HuH-7.5 (cell line): Measurements from ENCODE around the gene NUDT17.

Source experiments
- DNase-seq: peaks from one replicate; pipeline ENCODE4 v3.0.0; 2011; ENCODE audit warnings: low spot score

Gene NUDT17

GRCh38 chr1:145847827-145848226 lies 2.4 kb downstream of the NUDT17 start:
- no peak for DNase-seq

DNA sequence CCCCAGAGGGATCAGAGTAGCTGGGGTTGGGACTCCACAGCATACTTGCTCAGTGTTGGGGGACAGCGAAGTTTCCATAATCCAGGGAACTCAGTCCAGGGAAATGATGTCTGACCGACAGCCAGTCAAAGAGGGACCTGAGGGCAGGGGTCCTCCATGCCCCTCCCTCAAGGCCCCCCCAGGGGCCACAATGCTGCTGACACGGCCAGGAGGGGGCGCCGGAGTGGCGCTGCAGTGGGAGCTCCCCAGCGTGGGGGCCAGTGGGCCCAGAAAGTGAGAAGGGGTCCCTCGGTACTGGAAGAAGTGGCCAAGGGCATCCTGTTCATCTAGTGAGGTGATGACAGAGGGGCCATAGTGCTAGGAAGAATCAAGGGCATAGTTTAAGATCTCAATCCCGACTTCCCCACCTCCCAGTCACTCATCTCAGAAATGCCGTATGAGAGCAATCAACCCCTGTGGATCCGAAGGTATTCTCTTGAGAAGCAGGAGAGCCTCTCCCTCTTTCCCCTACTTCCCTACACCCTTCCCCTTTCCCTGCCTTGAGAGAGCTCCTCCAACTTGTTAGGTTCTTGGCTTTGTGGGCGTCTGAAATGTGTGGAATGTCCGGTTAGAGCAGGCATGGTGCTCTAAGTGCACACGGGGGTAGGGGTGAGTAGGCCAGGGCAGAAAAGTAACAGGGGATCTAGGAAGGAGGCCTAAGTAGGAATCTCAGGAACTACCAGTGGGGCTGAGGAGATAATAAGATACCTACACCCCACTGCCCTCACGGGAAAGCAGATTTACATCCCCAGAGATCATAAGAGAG lies 4.1 kb downstream of the NUDT17 start:
- DNase-seq = no peak

DNA sequence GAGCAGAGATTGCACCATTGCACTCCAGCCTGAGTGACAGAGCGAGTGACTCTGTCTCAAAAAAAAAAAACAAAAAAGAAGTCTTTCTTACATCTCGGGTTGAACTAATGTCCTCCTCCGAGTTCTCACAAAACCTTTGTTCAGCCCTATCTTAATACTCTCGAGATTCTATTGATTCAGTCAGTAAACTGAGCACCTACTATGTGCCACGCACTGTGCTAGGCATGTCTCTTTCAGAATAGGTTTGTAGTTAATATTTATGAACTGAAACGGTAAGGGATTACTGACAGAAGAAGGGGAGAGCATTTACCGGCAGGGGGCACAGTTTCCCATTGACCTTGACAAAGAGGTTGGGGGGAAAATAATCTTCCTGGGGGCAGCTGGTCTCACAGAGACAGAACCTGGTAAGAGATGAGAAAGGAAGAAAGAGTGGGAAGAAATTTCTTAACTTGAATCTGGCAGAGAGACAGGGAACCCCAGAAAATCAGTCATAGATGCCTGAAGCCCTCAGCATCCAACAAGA lies 10.1 kb downstream of the NUDT17 start:
- no peak for DNase-seq

DNA sequence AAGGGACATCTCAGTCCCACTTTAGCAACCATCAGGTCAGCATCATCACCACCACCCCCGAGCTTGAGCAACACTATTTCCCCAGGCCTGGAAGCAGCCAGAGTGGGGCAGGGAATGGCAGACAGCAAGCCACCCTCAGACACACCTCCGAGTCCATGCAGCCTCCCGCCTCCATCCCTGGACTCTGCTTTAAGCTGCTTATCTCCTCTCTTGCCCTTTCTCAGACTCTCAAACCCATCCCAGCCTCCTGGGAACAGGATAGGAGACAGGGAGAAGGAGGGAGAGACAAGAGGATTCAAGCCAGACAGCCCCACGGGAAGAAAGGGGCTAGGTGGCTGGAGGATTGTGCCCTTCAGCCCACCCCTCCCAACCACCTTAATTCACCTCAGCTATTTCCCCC lies 11.7 kb downstream of the NUDT17 start:
- DNase-seq = no peak

GRCh38 chr1:145858238-145858900 lies 12.9 kb downstream of the NUDT17 start:
- DNase-seq = peak; percentile 71

GRCh38 chr1:145858901-145859490 lies 13.6 kb downstream of the NUDT17 start, which contains the start of gene PIAS3:
PIAS3 (minus strand) TSS chr1:145859081; CDS start chr1:145858990, 91 bp downstream.
- peak; percentile 91 for DNase-seq

GRCh38 chr1:145859491-145860023 lies 14.1 kb downstream of the NUDT17 start:
- DNase-seq = peak; percentile 91

DNA sequence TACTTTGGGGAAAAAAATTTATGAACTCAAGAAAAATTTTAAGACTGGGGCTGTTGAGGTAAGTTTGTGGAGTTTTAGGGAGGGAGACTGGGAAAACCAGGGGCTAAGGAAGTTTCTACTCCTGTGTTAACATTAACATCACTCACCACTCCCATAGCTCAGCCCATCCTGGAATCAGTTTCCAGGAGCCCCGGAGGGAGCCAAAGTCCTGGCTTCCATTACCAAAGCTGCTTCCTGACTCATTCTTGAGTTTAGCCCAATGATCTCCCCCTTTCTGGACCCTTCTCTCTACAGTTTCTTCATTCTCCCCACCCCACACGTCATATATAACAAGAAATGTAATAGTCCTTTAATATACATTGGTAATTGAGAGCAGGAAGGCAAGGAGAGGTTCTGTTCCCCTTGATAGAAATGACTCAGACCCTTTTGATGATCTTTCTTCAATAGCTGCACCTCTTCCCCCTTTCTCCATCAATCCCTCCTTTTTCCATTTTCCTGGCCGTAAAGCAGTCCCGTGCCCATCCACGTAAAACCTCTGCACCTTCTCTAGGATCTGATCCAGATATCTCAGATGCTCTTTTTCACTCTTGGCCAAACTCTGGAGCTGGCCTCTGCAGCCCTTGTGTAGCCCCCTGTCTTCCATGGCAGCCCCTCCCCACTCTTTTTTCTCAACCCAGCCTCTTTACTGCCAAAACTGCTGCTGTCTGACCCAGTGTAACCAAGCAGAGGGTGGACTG lies 18.0 kb downstream of the NUDT17 start:
- DNase-seq = no peak

DNA sequence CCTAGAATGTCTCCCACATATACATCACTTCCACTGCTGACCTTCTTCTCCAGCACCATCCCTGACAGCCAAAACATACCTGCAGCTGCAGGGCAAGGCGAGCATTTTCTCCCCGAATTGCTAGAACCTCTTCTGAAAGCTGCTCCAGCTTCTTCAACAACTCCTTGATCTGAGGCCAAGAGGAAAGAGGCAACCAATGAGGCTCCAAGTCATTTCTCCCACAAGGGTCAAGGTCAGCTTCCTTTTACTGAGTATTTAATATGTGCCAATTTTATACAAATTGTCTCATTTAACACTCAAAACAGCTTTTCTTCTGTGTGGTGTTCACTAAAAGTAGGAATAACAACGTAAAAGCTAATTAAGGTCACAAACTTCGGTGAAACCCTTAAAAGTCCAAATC lies 22.8 kb downstream of the NUDT17 start:
- no peak for DNase-seq

DNA sequence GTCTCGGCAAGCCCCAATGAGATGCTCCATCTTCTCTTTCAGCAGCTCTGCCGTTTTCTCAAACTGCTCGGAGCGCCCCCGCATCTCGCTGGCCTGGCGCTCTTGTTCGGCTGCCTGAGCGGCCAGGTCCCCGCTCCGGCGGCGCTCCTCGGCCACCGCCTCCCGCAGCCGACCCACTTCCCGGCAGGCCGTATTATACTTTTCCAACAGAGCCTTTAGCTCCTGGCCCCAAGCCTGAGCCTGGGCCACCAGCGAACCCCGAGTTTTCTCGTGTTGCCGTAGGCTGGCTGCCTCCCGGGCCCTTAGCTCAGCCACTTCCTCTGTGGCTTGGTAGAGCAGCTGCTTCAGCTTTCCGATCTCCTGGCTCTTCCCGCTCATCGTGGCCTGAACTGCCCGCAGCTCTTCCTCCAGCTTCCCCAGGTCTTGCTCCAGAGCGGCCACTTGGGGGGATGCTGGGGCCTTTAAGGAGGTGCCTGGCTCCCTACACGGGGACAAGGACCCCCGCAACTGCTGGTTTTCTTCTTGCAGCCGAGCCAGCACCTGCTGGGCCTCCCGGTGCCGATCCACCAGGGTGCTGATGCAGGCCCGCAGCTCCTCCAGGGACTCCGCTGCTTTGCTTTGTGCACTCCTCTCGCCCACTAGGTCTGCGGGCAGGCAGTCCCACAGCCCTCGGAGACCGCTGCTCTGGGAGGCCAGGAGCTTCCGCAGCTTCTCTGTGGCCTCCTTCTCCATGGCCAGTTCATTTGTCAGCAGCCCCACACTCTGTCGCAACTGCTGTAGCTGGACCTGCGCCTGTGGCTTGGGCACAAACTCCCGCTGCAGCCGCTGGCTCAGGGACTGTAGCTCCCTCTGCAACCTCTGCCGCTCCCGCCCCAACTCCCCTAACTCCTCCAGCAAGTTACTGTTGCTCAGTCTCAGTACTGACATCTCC lies 26.8 kb downstream of the NUDT17 start:
- DNase-seq = no peak

GRCh38 chr1:145874646-145875045 lies 29.2 kb downstream of the NUDT17 start:
- DNase-seq = no peak

DNA sequence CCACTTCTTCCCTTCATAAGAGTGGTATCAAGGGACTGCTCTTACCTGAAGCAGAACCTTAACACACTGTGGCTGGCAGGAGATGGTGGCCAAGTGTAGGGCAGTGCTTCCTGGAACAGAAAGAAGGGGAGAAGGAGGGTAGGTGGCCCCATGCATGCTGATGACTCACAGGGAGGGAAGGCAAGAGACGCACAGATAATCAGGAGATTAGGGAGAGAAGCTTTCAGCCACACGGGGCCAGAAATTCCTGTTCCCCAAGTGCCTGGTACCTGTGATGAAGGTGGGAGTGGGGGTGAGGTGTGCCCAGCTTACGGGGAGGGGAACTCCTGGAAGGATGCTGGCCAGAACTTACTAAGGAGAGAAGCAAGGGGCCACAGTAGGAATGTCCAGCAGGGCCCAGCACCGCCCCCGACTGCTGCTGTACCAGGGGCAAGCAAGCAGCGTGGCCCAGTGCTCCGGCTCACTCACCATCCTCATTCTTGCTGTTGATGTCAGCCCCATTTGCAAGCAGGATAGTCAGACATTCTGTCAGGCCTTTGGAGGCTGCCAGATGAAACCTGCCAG lies 32.6 kb downstream of the NUDT17 start:
- DNase-seq = no peak

DNA sequence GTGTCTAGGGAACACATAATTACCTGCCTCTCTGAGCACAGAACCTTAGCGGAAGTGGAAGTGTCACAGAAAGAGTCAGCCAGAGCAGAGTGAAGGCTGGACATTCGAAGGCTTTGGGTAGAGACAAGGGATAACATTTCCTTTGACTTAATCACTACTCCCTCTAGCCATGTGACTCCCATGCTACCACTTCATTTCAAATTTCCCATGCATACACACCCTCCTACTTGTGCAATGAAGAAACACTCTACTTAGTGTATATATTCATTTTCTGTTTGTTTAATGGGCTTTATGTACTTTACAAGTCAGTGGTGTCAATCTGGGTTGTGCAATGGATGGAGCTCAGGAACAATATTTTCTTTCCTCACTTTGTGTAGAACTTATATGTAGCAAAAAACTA lies 33.3 kb downstream of the NUDT17 start:
- no peak for DNase-seq

GRCh38 chr1:145879775-145880174 lies 34.3 kb downstream of the NUDT17 start:
- no peak for DNase-seq

DNA sequence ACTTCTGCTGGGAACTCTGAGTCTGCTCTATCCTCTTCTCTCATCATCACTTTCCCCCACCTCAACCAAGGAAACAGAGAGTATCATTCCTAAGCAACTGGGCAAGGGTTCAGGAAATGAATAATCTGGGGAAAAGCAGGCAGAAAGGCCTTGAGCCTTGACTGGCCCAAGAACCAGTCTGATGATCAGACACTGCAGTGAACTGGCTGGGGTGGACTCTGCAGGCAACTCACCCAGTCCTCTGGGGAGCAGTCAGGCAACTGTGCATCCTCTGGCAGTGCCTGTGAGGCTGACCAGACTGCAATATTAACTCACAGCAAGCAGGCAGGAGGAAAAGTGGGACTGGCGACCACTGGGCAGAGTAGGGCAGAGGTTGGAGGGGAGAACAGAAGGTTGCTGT lies 39.2 kb downstream of the NUDT17 start:
- DNase-seq = no peak

- peak; percentile 93 for DNase-seq
Observed at GRCh38 chr1:145885738-145886287, 40.4 kb downstream of the NUDT17 start, which contains the start of gene ANKRD35. ANKRD35 (minus strand) TSS chr1:145885866; CDS start chr1:145885758, 108 bp downstream.

GRCh38 chr1:145886390-145886789 lies 41.0 kb downstream of the NUDT17 start:
- no peak for DNase-seq

GRCh38 chr1:145886816-145887215 lies 41.4 kb downstream of the NUDT17 start:
- DNase-seq = no peak

DNA sequence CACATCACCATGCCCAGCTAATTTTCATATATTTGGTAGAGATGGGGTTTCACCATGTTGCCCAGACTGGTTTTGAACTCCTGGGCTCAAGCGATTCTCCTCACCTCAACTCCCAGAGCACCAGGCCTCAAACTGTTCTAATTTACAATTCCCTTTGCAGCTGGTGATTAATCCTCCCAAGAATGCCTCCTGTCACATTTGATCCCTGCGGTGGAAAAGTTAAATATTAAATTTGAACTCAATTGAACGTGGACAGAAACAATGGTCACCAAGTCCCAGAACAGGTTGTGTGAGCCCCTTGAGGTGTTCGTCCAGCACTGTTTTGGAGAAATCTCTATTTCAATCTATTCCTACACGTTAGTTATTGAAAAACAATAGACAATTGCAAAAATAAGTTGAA lies 42.2 kb downstream of the NUDT17 start:
- no peak for DNase-seq

DNA sequence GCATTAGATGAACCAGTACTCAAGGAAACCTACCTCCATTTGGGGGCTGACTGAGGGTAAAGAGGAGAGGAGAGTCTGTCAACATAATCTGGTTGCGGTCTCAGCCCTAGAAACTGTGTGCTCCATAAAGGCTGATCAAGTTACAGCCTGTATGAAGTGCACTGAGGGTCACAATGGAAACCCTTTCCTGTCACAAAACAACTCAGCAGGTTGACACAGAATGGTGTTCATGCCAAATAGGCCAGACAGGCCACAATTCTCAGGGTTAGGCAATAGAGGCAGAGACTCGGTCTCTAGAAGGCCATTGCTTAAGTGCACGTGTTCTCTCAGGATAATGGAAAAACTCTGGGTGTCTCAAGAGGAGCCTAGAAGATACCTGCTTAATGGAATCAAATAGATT lies 44.3 kb downstream of the NUDT17 start:
- no peak for DNase-seq
